Measurements from ENCODE around the gene CPA5.
"Not testable (repeated sequence)": the region's sequence is repeated elsewhere in the genome, so short reads cannot be mapped to it uniquely, and the experiment has no call there.

The CPA5 gene

DNA sequence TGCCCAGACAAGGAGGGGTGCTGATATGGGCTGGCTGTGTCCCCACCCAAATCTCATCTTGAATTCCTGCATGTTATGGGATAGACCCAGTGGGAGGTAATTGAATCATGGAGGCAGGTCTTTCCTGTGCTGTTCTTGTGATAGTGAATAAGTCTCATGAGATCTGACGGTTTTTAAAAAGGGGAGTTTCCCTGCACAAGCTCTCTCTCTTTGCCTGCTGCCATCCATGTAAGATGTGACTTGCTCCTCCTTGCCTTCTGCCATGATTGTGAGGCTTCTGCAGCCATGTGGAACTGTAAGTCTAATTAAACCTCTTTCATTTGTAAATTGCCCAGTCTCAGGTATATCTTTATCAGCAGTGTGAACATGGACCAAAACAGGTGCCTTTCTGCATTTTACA, 31.8 kb downstream of the CPA5 start:
- not testable (repeated sequence) for H3K4me3 ChIP-seq (ENCODE audit: low read length); H3K36me3 ChIP-seq (ENCODE audit: control insufficient read depth, insufficient read depth, low read length); H3K9ac ChIP-seq (ENCODE audit: low read length); H3K9me3 ChIP-seq (ENCODE audit: control insufficient read depth, low read length); H3K27me3 ChIP-seq (ENCODE audit: control insufficient read depth, insufficient read depth, low read length)
- peaks cover 28% of the 10 kb centered on the region for H3K4me1 ChIP-seq (ENCODE audit: control insufficient read depth, insufficient read depth, low read length)

DNA sequence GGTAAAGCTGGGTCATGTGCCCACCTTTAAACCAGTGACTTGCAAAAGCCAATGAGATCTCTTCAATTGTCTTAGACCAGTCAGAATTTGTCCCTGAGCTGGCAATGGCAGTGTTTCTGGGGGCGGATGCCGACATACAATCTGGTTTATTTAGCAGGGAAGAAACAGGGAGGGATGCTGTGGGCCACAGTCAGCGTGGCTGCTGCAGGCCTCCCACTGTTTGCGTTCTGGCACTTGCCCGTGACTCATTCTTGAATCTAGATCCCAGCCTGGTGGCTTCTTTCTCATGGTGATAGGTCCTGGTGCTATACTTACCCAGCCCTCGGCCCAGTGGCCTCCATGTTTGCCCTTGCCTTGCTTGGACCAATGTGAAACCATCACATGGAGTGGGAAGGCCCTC, 32.6 kb downstream of the CPA5 start:
- Histone ChIP-seq H3K27me3 (ENCODE audit: control insufficient read depth, insufficient read depth, low read length) (no peaks in the 10 kb centered on the region), H3K4me3 (ENCODE audit: low read length) (no peak overlapping the region), H3K4me1 (ENCODE audit: control insufficient read depth, insufficient read depth, low read length) (peaks cover 28% of the 10 kb centered on the region), H3K9me3 (ENCODE audit: control insufficient read depth, low read length) (no peaks in the 10 kb centered on the region), H3K9ac (ENCODE audit: low read length) (no peak overlapping the region), H3K36me3 (ENCODE audit: control insufficient read depth, insufficient read depth, low read length) (no peaks in the 10 kb centered on the region)

DNA sequence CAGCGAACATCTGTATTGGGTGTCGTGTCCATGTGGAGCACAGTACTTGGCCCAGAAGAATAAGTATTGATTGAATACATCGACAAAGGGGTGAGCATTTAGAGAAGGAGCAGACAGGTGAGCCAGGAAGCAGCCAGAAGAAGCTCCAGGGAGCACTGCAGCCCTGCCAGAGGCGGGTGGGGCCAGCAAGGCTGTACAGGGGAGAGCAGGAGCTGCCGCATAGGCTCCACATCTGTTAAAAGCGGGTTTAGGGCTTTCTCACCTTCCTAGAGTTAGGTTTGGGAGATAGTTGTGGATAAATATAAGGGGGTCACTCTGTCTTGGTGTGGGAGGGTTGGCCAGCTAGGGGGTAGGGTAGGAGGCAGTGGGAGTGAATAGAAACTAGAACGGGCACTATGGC, 34.4 kb downstream of the CPA5 start:
- Histone ChIP-seq H3K9ac (ENCODE audit: low read length) (no peak overlapping the region), H3K4me3 (ENCODE audit: low read length) (no peak overlapping the region), H3K9me3 (ENCODE audit: control insufficient read depth, low read length) (no peaks in the 10 kb centered on the region), H3K36me3 (ENCODE audit: control insufficient read depth, insufficient read depth, low read length) (no peaks in the 10 kb centered on the region), H3K27me3 (ENCODE audit: control insufficient read depth, insufficient read depth, low read length) (no peaks in the 10 kb centered on the region), H3K4me1 (ENCODE audit: control insufficient read depth, insufficient read depth, low read length) (peaks cover 13% of the 10 kb centered on the region)

- peaks cover 8% of the 10 kb centered on the region for H3K4me1 ChIP-seq (ENCODE audit: control insufficient read depth, insufficient read depth, low read length)
- no peaks in the 10 kb centered on the region for H3K36me3 ChIP-seq (ENCODE audit: control insufficient read depth, insufficient read depth, low read length)
- no peaks in the 10 kb centered on the region for H3K27me3 ChIP-seq (ENCODE audit: control insufficient read depth, insufficient read depth, low read length)
- H3K9ac ChIP-seq (ENCODE audit: low read length) = no peak overlapping the region
- H3K4me3 ChIP-seq (ENCODE audit: low read length) = no peak overlapping the region
- H3K9me3 ChIP-seq (ENCODE audit: control insufficient read depth, low read length) = no peaks in the 10 kb centered on the region
Observed at GRCh38 chr7:130379532-130379920, 34.9 kb downstream of the CPA5 start.

- Histone ChIP-seq H3K4me3 (ENCODE audit: low read length) (no peak within 1 kb of the TSS), H3K36me3 (ENCODE audit: control insufficient read depth, insufficient read depth, low read length) (no peaks in the 10 kb centered on the region), H3K4me1 (ENCODE audit: control insufficient read depth, insufficient read depth, low read length) (peaks cover 8% of the 10 kb centered on the region), H3K9ac (ENCODE audit: low read length) (no peak within 1 kb of the TSS), H3K27me3 (ENCODE audit: control insufficient read depth, insufficient read depth, low read length) (no peaks in the 10 kb centered on the region), H3K9me3 (ENCODE audit: control insufficient read depth, low read length) (no peaks in the 10 kb centered on the region)
Observed at GRCh38 chr7:130379921-130380860, 35.6 kb downstream of the CPA5 start, which contains the start of gene CPA1. TSS of gene CPA1 (plus strand) at chr7:130380494. CDS start at chr7:130380521, 27 bp downstream.

GRCh38 chr7:130380861-130381455, 36.3 kb downstream of the CPA5 start:
- no peak overlapping the region for H3K9ac ChIP-seq (ENCODE audit: low read length)
- no peak overlapping the region for H3K4me3 ChIP-seq (ENCODE audit: low read length)

DNA sequence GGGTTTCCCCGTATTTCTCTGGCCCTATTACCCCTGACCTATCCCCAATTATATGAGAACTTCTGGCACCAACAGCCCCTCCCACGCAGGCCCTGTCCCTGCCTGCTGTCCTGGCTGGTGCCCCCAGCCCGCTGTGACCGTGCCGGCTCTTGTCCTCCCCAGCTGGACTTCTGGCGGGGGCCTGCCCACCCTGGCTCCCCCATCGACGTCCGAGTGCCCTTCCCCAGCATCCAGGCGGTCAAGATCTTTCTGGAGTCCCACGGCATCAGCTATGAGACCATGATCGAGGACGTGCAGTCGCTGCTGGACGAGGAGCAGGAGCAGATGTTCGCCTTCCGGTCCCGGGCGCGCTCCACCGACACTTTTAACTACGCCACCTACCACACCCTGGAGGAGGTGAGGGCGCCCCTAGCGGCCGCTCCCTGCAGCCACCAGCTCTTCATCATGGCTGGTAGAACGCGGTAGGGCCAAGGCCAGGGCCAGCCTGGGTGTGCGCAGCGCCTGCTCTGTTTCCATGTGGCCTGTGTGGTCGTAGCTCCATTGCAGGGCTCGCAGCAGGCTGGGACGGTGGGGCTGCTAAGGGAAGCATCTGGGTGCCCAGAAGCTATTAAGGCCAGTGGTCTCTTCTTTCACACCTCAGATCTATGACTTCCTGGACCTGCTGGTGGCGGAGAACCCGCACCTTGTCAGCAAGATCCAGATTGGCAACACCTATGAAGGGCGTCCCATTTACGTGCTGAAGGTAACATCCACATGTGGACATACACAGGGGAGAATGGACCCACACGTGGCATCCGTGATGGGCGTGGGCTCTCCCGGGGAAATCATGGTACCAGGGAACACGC, 37.1 kb downstream of the CPA5 start:
- Histone ChIP-seq H3K9me3 (ENCODE audit: control insufficient read depth, low read length) (no peaks in the 10 kb centered on the region), H3K36me3 (ENCODE audit: control insufficient read depth, insufficient read depth, low read length) (no peaks in the 10 kb centered on the region), H3K4me1 (ENCODE audit: control insufficient read depth, insufficient read depth, low read length) (peaks cover 8% of the 10 kb centered on the region), H3K27me3 (ENCODE audit: control insufficient read depth, insufficient read depth, low read length) (no peaks in the 10 kb centered on the region), H3K9ac (ENCODE audit: low read length) (no peak overlapping the region), H3K4me3 (ENCODE audit: low read length) (no peak overlapping the region)

More at GRCh38 chr7:130380861-130381455, 36.3 kb downstream of the CPA5 start:
- no peaks in the 10 kb centered on the region for H3K9me3 ChIP-seq (ENCODE audit: control insufficient read depth, low read length)
- no peaks in the 10 kb centered on the region for H3K27me3 ChIP-seq (ENCODE audit: control insufficient read depth, insufficient read depth, low read length)
- peaks cover 8% of the 10 kb centered on the region for H3K4me1 ChIP-seq (ENCODE audit: control insufficient read depth, insufficient read depth, low read length)
- no peaks in the 10 kb centered on the region for H3K36me3 ChIP-seq (ENCODE audit: control insufficient read depth, insufficient read depth, low read length)

GRCh38 chr7:130383187-130383980, 38.8 kb downstream of the CPA5 start:
- no peak overlapping the region for H3K4me3 ChIP-seq (ENCODE audit: low read length)
- H3K4me1 ChIP-seq (ENCODE audit: control insufficient read depth, insufficient read depth, low read length) = peaks cover 8% of the 10 kb centered on the region
- H3K27me3 ChIP-seq (ENCODE audit: control insufficient read depth, insufficient read depth, low read length) = no peaks in the 10 kb centered on the region
- H3K36me3 ChIP-seq (ENCODE audit: control insufficient read depth, insufficient read depth, low read length) = no peaks in the 10 kb centered on the region
- no peaks in the 10 kb centered on the region for H3K9me3 ChIP-seq (ENCODE audit: control insufficient read depth, low read length)
- no peak overlapping the region for H3K9ac ChIP-seq (ENCODE audit: low read length)

DNA sequence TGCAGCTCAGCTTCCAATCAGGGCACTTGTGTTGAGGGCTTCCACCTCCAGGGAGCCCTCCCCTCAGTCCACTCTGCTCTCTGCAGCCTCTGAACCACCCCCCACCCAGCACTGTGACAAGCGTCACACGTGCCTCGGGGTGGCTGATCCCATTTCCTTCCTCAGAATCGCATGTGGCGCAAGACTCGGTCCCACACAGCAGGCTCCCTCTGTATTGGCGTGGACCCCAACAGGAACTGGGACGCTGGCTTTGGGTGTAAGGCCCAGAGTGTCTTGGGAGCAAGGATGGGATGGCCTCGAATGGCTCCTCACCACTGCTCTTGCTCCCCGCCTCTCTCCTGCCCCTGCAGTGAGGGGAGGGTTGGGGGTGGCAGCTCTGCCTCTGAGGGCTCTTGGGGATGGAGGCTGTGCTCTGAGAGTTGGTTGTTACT, 39.8 kb downstream of the CPA5 start:
- H3K4me1 ChIP-seq (ENCODE audit: control insufficient read depth, insufficient read depth, low read length) = peaks cover 8% of the 10 kb centered on the region
- no peak overlapping the region for H3K4me3 ChIP-seq (ENCODE audit: low read length)
- H3K9ac ChIP-seq (ENCODE audit: low read length) = no peak overlapping the region
- H3K9me3 ChIP-seq (ENCODE audit: control insufficient read depth, low read length) = no peaks in the 10 kb centered on the region
- no peaks in the 10 kb centered on the region for H3K36me3 ChIP-seq (ENCODE audit: control insufficient read depth, insufficient read depth, low read length)
- no peaks in the 10 kb centered on the region for H3K27me3 ChIP-seq (ENCODE audit: control insufficient read depth, insufficient read depth, low read length)

DNA sequence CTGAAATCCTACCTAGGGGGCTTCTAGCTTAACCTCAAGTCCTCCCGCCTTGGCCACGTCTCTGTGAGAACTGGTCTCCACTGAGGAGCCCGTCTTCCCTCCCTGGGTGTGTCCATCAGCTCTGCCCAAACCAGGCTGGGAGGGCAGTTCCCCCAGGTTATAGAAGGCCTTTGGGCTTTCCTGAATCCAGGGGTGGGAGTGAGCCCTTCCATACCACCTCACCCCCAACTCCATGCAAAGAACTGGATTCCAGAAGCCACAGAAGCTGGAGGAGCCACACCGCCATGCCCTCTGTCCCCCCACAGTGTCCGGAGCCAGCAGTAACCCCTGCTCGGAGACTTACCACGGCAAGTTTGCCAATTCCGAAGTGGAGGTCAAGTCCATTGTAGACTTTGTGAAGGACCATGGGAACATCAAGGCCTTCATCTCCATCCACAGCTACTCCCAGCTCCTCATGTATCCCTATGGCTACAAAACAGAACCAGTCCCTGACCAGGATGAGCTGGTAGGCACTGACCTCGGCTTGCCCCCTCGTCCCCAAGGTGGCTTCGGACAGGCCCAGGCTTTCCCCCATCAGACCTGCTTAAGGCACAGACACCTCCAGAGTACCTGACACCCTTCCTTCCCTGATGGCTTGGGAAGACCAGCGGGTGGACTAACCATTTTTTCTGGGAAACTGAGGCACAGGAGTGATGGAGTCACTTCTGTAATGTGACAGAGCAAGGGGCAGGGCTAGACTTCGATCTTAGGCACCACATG, 40.4 kb downstream of the CPA5 start:
- Histone ChIP-seq H3K27me3 (ENCODE audit: control insufficient read depth, insufficient read depth, low read length) (no peaks in the 10 kb centered on the region), H3K4me1 (ENCODE audit: control insufficient read depth, insufficient read depth, low read length) (peaks cover 3% of the 10 kb centered on the region), H3K9me3 (ENCODE audit: control insufficient read depth, low read length) (no peaks in the 10 kb centered on the region), H3K36me3 (ENCODE audit: control insufficient read depth, insufficient read depth, low read length) (no peaks in the 10 kb centered on the region), H3K9ac (ENCODE audit: low read length) (no peak overlapping the region), H3K4me3 (ENCODE audit: low read length) (no peak overlapping the region)

DNA sequence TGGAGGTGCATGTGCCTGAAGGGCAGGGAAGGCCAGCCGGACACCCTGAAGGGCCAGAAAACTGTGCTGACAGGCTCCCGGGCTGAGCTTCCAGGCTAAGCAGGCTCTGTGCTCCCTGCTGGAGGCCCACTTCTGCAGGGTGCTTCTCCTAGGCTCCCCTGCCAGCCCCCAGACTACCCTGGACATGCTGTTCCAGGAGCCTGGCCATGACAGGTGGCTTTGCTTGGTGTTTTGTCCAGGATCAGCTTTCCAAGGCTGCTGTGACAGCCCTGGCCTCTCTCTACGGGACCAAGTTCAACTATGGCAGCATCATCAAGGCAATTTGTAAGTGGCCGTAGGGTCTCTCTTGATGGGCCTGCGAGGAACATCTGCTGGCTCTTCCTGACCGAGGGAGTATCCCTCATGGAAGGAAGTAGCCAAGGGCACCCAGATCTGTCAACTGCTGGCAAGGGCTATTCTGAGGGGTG, 41.0 kb downstream of the CPA5 start:
- H3K27me3 ChIP-seq (ENCODE audit: control insufficient read depth, insufficient read depth, low read length) = no peaks in the 10 kb centered on the region
- H3K36me3 ChIP-seq (ENCODE audit: control insufficient read depth, insufficient read depth, low read length) = no peaks in the 10 kb centered on the region
- no peaks in the 10 kb centered on the region for H3K4me1 ChIP-seq (ENCODE audit: control insufficient read depth, insufficient read depth, low read length)
- H3K9me3 ChIP-seq (ENCODE audit: control insufficient read depth, low read length) = no peaks in the 10 kb centered on the region
- H3K9ac ChIP-seq (ENCODE audit: low read length) = no peak overlapping the region
- H3K4me3 ChIP-seq (ENCODE audit: low read length) = no peak overlapping the region
